OCI-LY1 (cell line): Measurements from ENCODE around the gene CHRNG.

Source experiments
- EZH2 ChIP-seq: fragments of 200-600 bp; sonication (generic), shearing (Covaris generic); IDR thresholded peaks from 2 replicates; pipeline ENCODE4 v1.8.0; 2017; ENCODE audit warnings: borderline replicate concordance, mixed run types, mild to moderate bottlenecking, antibody characterized with exemption, low read length, moderate library complexity, mixed read lengths
- TF ChIP-seq, protein P1 (sequence below): fragments of 200-600 bp; sonication (generic), shearing (Covaris generic); IDR thresholded peaks from 2 replicates; pipeline ENCODE4 v1.5.1; 2017; ENCODE audit warnings: mild to moderate bottlenecking, antibody characterized with exemption, low read length, moderate library complexity, mixed read lengths

DNA sequence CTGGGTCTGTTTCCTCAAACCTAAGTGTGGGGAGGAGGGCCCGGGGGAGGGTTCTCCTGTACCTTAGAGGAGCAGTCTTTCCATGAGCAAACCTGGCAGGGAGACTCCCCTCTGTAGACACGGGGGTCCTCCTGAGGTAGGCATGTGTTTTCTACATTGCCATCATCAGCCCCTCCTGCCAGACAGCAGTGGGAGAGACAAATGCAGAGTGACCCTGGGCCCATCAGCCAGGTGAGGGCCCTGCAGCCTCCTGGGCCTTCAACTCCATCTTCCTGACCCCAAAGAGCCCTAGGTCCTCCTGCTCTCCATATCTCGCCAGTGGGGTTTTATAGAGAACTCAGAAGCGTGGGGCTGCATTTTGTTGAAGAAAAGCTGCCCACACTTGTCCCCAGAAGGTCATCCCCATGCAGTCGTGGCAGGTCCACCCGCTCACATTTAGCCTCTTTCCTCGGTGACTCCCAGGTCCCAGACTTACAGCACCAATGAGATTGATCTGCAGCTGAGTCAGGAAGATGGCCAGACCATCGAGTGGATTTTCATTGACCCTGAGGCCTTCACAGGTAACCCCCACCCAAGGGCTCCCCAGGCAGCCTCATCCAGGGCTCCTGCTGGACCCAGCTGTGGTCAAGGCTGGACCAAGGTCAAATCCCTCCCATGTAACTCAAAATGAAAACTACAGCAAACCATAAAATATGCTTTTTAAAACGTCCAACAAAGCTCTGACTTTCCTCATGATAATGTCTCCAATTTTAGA lies 2.6 kb downstream of the CHRNG start:
- TF ChIP-seq, protein P1, sequence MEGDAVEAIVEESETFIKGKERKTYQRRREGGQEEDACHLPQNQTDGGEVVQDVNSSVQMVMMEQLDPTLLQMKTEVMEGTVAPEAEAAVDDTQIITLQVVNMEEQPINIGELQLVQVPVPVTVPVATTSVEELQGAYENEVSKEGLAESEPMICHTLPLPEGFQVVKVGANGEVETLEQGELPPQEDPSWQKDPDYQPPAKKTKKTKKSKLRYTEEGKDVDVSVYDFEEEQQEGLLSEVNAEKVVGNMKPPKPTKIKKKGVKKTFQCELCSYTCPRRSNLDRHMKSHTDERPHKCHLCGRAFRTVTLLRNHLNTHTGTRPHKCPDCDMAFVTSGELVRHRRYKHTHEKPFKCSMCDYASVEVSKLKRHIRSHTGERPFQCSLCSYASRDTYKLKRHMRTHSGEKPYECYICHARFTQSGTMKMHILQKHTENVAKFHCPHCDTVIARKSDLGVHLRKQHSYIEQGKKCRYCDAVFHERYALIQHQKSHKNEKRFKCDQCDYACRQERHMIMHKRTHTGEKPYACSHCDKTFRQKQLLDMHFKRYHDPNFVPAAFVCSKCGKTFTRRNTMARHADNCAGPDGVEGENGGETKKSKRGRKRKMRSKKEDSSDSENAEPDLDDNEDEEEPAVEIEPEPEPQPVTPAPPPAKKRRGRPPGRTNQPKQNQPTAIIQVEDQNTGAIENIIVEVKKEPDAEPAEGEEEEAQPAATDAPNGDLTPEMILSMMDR: no peak
- TF ChIP-seq EZH2: no peak
